ENCODE data around the gene MYOD1. TPM values are rescaled to one million over a fixed set of nuclear protein-coding genes. Genes with fewer than 3 reads are reported as not detected.

MYOD1 gene
- total RNA-seq, 2 experiments from 2014 or later, result not detected

Other genes with a start within 250 kb of the MYOD1 start
- 1 to 10 TPM in 1 of 2 experiments, under 1 TPM in 1; 0.61 to 1.5 TPM for gene ABCC8, start 242.7 kb upstream of the MYOD1 start, total RNA-seq
- gene USH1C, start 175.2 kb upstream of the MYOD1 start, total RNA-seq, result not detected
- not detected for gene OTOG, start 172.3 kb upstream of the MYOD1 start, total RNA-seq
- gene KCNC1, start 15.2 kb downstream of the MYOD1 start, total RNA-seq, result not detected

Measured in activated CD8-positive, alpha-beta T cell treated with anti-CD3 and anti-CD28 coated beads, Interleukin-2, amount 10 ng/mL, durations not matched to agents 7 days and 5 days (primary cell).